Nephron progenitor cell (in vitro differentiated cells): Measurements from ENCODE around the gene ICA1.
"Not testable (repeated sequence)": the region's sequence is repeated elsewhere in the genome, so short reads cannot be mapped to it uniquely, and the experiment has no call there.

Source experiments
- DNase-seq: peaks from one replicate; pipeline ENCODE4 v3.0.0; 2021
- H3K27ac Mint-ChIP-seq: 2 replicates; pipeline ENCODE4 v1.8.0; 2021; ENCODE audit warnings: mild to moderate bottlenecking, moderate library complexity, mixed read lengths
- H3K27me3 Mint-ChIP-seq: 2 replicates; pipeline ENCODE4 v1.8.0; 2021; ENCODE audit warnings: mild to moderate bottlenecking, low read depth, mixed read lengths; ENCODE audit not compliant: poor library complexity
- H3K36me3 Mint-ChIP-seq: 2 replicates; pipeline ENCODE4 v1.8.0; 2021; ENCODE audit warnings: low read depth, mixed read lengths
- H3K4me1 Mint-ChIP-seq: 2 replicates; pipeline ENCODE4 v1.8.0; 2021; ENCODE audit warnings: mixed read lengths
- H3K4me3 Mint-ChIP-seq: 2 replicates; pipeline ENCODE4 v1.8.0; 2021; ENCODE audit warnings: mild to moderate bottlenecking, moderate library complexity, mixed read lengths
- H3K9me3 Mint-ChIP-seq: 2 replicates; pipeline ENCODE4 v1.8.0; 2021; ENCODE audit warnings: mild to moderate bottlenecking, moderate library complexity, mixed read lengths
- TF ChIP-seq, protein P1 (sequence below): fragments of 200-600 bp; sonication (generic); IDR thresholded peaks from 2 replicates; pipeline ENCODE4 v1.5.0; 2021; ENCODE audit warnings: antibody characterized with exemption

ICA1 gene

DNA sequence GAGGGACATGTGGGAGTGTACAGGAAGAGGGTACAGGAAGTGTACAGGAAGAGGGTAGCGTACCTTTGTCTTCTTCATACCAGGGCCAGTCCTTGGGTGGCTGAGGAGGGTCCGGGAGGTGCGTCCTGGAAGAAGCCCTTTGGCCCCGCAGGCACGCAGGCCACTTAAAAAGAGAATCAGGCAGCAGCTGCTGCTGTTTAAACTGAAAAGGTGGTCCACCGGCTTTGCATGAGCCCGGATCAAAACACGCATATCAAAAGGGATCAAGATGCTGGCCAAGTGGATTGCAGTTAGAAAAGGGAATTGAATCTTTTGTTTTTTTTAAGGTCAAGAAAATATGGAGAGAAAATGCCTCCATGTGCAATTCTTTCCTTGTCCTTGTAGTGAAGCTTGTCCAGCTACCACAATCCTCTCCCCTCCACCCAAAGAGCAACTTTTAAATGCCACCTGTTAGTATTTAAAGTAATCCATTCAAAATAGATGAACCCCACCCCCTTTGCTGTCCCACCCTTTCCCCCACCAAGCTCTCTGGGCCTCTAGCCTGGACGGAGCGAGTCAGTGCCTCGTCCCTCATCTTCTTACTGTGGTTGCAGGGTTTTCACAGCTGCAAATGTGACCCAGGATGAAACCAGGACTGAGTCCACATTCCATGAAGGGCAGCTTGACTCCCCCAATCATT, 150.5 kb downstream of the ICA1 start:
- peaks cover 9% of the 10 kb centered on the region for H3K4me1 Mint-ChIP-seq
- TF ChIP-seq, protein P1, sequence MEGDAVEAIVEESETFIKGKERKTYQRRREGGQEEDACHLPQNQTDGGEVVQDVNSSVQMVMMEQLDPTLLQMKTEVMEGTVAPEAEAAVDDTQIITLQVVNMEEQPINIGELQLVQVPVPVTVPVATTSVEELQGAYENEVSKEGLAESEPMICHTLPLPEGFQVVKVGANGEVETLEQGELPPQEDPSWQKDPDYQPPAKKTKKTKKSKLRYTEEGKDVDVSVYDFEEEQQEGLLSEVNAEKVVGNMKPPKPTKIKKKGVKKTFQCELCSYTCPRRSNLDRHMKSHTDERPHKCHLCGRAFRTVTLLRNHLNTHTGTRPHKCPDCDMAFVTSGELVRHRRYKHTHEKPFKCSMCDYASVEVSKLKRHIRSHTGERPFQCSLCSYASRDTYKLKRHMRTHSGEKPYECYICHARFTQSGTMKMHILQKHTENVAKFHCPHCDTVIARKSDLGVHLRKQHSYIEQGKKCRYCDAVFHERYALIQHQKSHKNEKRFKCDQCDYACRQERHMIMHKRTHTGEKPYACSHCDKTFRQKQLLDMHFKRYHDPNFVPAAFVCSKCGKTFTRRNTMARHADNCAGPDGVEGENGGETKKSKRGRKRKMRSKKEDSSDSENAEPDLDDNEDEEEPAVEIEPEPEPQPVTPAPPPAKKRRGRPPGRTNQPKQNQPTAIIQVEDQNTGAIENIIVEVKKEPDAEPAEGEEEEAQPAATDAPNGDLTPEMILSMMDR = no peak
- peak overlapping the region; percentile 70 for H3K27ac Mint-ChIP-seq
- no peak overlapping the region for H3K4me3 Mint-ChIP-seq
- H3K36me3 Mint-ChIP-seq = no peaks in the 10 kb centered on the region
- peaks cover 3% of the 10 kb centered on the region for H3K27me3 Mint-ChIP-seq
- DNase-seq = no peak
- H3K9me3 Mint-ChIP-seq = peaks cover 6% of the 10 kb centered on the region

DNA sequence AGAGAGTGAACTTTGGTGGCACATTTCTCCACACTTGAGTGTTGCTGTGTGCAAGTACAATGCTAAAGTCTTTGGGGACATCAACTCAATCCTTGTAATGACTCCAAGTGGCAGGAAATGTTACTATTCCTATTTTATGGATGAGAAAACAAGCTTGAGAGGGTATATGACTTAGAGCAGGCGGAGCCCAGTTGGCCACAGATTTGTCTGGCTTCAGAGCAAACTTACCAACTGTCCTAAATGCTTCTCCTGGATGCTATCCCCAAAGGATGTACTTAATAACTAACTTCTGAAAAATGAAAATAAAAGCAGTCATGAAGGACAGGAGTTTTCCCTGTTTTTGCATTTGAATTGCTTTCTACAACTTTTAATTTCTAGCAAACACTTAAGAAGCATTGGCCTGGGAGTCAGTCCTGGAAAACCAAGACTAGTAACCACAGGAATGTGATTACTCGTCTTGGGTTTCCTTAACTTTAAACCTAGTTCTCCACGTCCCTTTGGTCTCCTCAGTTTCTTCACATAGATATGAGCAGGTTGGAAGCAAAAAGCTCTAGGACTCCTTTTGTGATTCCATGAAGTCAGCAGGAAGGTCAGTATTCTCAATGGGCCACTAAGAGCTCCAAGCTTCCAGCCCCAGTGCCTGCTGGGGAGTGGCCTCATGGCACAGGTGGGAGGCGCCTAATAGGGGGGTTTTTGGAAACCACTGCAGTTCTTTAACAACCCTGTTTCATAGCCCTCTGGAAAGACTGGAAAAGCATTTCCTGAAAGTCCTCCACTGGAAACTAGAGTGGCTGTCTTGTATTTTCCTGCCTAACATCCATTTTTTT, 152.6 kb downstream of the ICA1 start:
- Mint-ChIP-seq H3K9me3 (peaks cover 6% of the 10 kb centered on the region), H3K36me3 (no peaks in the 10 kb centered on the region), H3K4me3 (no peak overlapping the region), H3K27me3 (peaks cover 6% of the 10 kb centered on the region), H3K27ac (no peak overlapping the region), H3K4me1 (peaks cover 5% of the 10 kb centered on the region)
- TF ChIP-seq, protein P1 = no peak
- DNase-seq = no peak

DNA sequence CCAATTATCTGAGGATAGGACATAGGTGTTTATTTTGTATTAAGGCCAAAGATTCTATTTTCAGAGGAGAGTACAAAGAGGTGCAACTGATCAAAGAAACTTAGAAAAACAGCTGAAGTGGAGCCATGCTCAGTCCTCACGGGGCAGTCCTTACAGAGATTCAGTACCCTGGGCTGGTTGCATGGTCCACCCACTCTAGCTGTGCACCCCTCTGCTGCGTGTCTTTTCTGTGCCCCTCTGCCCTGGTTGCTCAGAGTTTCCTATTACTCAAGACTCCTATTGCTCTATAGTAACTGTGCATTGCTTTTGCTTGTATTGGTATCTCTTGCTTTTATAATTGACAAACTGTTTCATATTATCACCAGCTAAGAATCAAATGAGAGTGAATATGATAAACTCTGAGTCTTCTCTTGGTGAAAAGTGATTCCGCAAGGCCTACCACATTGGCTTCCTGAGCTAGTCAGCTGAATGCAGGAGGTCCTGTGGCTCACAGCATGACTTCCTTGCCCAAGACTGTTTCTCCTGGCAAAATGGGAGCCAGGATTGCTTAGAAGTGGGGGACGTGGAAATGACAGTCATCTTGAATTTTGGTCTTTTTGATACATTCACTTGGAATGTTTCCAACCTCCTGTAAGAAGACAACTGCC, 156.4 kb downstream of the ICA1 start:
- Mint-ChIP-seq H3K4me3 (no peak overlapping the region), H3K36me3 (no peaks in the 10 kb centered on the region), H3K9me3 (peaks cover 14% of the 10 kb centered on the region), H3K4me1 (no peaks in the 10 kb centered on the region), H3K27me3 (peaks cover 4% of the 10 kb centered on the region), H3K27ac (no peak overlapping the region)
- TF ChIP-seq, protein P1 = no peak
- no peak for DNase-seq

DNA sequence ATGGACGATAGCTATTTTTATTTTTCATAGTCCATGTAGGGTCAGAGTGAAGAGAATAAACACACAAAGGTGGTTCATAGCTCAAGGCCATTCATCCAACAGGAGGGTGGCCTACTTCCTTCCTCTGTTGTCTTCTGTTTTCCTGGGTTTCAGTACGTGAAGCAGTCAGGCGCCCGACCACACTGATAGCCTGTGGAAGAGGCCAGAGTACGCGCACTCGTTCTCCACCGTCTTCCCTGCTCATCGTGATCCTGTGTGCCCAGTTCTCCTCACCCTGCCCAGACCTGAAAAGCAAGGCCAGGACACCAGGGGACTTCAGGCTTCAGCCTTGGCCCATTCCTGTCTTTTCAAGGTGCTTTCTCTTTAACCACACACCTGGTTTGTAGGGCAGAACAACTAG, 158.7 kb downstream of the ICA1 start:
- no peaks in the 10 kb centered on the region for H3K4me1 Mint-ChIP-seq
- no peak overlapping the region for H3K27ac Mint-ChIP-seq
- TF ChIP-seq, protein P1 = no peak
- peaks cover 36% of the 10 kb centered on the region for H3K9me3 Mint-ChIP-seq
- no peak overlapping the region for H3K4me3 Mint-ChIP-seq
- no peaks in the 10 kb centered on the region for H3K36me3 Mint-ChIP-seq
- no peak for DNase-seq
- H3K27me3 Mint-ChIP-seq = peaks cover 4% of the 10 kb centered on the region

DNA sequence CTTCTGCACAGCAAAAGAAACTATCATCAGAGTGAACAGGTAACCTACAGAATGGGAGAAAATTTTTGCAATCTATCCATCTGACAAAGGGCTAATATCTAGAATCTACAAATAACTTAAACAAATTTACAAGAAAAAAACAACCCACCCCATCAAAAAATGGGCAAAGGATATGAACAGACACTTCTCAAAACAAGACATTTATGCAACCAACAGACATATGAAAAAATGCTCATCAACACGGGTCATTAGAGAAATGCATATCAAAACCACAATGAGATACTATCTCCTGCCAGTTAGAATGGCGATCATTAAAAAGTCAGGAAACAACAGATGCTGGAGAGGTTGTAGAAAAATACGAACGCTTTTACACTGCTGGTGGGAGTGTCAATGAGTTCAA, 160.7 kb downstream of the ICA1 start:
- peaks cover 46% of the 10 kb centered on the region for H3K9me3 Mint-ChIP-seq
- not testable (repeated sequence) for H3K27ac Mint-ChIP-seq, DNase-seq, H3K4me1 Mint-ChIP-seq, H3K4me3 Mint-ChIP-seq, H3K36me3 Mint-ChIP-seq, H3K27me3 Mint-ChIP-seq
